Activated T-cell treated with anti-CD3 and anti-CD28 coated beads for 1 hour (primary cell): ENCODE results near the gene PPP1R12A.
"Not testable (repeated sequence)": the region's sequence is repeated elsewhere in the genome, so short reads cannot be mapped to it uniquely, and the experiment has no call there.

Experiments
- DNase-seq: peaks from one replicate; pipeline ENCODE4 v3.0.0-alpha.2; 2020; ENCODE audit warnings: low read depth

Gene PPP1R12A

GRCh38 chr12:79841248-79841877 lies 93.5 kb downstream of the PPP1R12A start:
- DNase-seq: no peak

GRCh38 chr12:79838359-79838758 lies 96.5 kb downstream of the PPP1R12A start:
- DNase-seq: no peak

- DNase-seq: no peak
Measured at GRCh38 chr12:79837575-79837974, 97.3 kb downstream of the PPP1R12A start.

GRCh38 chr12:79835377-79835843 lies 99.5 kb downstream of the PPP1R12A start:
- DNase-seq: no peak

- DNase-seq: no peak
Measured at GRCh38 chr12:79834712-79835376, 100.1 kb downstream of the PPP1R12A start.

GRCh38 chr12:79830440-79830839 lies 104.5 kb downstream of the PPP1R12A start:
- DNase-seq: no peak

GRCh38 chr12:79828924-79829323 lies 106.0 kb downstream of the PPP1R12A start:
- no peak for DNase-seq

- no peak for DNase-seq
Measured at GRCh38 chr12:79827484-79827883, 107.4 kb downstream of the PPP1R12A start.

GRCh38 chr12:79826267-79827128 lies 108.4 kb downstream of the PPP1R12A start:
- no peak for DNase-seq

GRCh38 chr12:79822475-79822874 lies 112.4 kb downstream of the PPP1R12A start:
- DNase-seq: no peak

GRCh38 chr12:79818856-79819255 lies 116.0 kb downstream of the PPP1R12A start:
- DNase-seq: no peak

- not testable (repeated sequence) for DNase-seq
Measured at GRCh38 chr12:79784366-79785065, 150.4 kb downstream of the PPP1R12A start.

GRCh38 chr12:79782172-79782900 lies 152.6 kb downstream of the PPP1R12A start:
- DNase-seq: no peak

- no peak for DNase-seq
Measured at GRCh38 chr12:79778802-79779448, 156.0 kb downstream of the PPP1R12A start.

- DNase-seq: no peak
Measured at GRCh38 chr12:79776111-79776510, 158.8 kb downstream of the PPP1R12A start.

- no peak for DNase-seq
Measured at GRCh38 chr12:79775355-79776027, 159.4 kb downstream of the PPP1R12A start.

GRCh38 chr12:79773896-79774295 lies 161.0 kb downstream of the PPP1R12A start:
- no peak for DNase-seq

GRCh38 chr12:79769860-79770485 lies 164.9 kb downstream of the PPP1R12A start:
- DNase-seq: no peak

GRCh38 chr12:79769189-79769859 lies 165.6 kb downstream of the PPP1R12A start:
- DNase-seq: no peak
